Right atrium auricular region (tissue), 2 donors: Measurements from ENCODE around the gene BARX1. TPM values are rescaled to one million over a fixed set of nuclear protein-coding genes. Genes with fewer than 3 reads are reported as not detected.
"Not testable (repeated sequence)": the region's sequence is repeated elsewhere in the genome, so short reads cannot be mapped to it uniquely, and the experiment has no call there.

Source experiments
- DNase-seq: peaks from one replicate; pipeline ENCODE4 v3.0.0-alpha.2; 2019; ENCODE audit warnings: low spot score
- H3K27ac ChIP-seq, 2 donors: fragments of 200-600 bp; sonication (generic); 1 replicate in 1 of 2; 2 replicates in 1 of 2; pipeline ENCODE4 v1.5.1; 2016 to 2019
- H3K27me3 ChIP-seq, 2 donors: fragments of 200-600 bp; sonication (generic); one replicate each; pipeline versions ENCODE4 v1.5.1 to v1.6.0; 2017 to 2019
- H3K36me3 ChIP-seq: fragments of 200-600 bp; sonication (generic); one replicate; pipeline ENCODE4 v1.5.1; 2016
- H3K4me1 ChIP-seq, 2 donors: fragments of 200-600 bp; sonication (generic); one replicate each; pipeline versions ENCODE4 v1.5.1 to v1.6.0; 2017 to 2019
- H3K4me3 ChIP-seq, 2 donors: fragments of 200-600 bp; sonication (generic); 1 replicate in 1 of 2; 2 replicates in 1 of 2; pipeline ENCODE4 v1.5.1; 2017 to 2019; ENCODE audit warnings: mild to moderate bottlenecking in 1 of 2, moderate library complexity in 1 of 2
- H3K9me3 ChIP-seq, 2 donors: fragments of 200-600 bp; sonication (generic); one replicate each; pipeline ENCODE4 v1.5.1; 2019
- total RNA-seq, 2 donors: library from RNA; depleted of rRNA; stranded (reverse); fragments of >200 nt; gene quantifications; one replicate each; pipeline ENCODE4 v1.1.0, GENCODE V29; 2016
- TF ChIP-seq, protein P1 (sequence below), 2 donors: fragments of 200-600 bp; sonication (generic); IDR thresholded peaks; one replicate each; pipeline ENCODE4 v1.5.1; 2019; ENCODE audit warnings: antibody characterized with exemption in 2 of 2

Gene BARX1
- total RNA-seq, 2 donors from 2014 or later = not detected

DNA sequence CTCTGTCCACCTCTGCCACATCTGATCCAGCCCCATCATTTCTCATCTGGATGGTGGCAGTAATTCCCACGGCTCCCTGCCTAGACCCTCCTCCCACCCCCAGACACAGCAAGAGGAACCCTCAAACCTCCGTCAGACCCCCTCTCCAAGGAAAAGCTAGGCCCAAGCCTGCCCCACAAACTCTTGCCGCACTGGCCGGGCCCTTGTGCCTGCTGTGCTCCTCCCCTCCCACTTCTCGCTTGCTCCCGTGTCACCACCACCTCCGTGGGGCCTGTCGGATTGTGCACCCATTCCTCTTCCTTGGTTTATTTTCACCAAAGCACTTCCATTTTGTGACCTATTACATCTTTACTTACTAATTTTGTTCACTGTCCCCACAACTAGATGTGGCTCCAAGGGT lies 14.2 kb downstream of the BARX1 start:
- H3K27me3 ChIP-seq = peaks cover 7 to 10% of the 10 kb centered on the region in 2 donors

DNA sequence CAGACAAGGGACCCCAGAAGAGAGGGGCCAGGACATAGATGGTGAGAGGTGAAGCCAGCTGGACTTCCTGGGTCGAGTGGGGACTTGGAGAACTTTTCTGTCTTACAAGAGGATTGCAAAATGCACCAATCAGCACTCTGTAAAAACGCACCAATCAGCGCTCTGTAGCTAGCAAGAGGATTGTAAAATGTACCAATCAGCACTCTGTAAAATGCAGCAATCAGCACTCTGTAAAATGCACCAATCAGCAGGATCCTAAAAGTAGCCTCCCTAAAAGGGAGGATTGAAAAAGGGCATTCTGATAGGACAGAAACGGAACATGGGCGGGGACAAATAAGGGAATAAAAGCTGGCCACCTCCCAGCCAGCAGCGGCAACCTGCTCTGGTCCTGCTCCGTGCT lies 15.6 kb downstream of the BARX1 start:
- H3K4me3 ChIP-seq, DNase-seq, H3K27ac ChIP-seq, H3K9me3 ChIP-seq, H3K4me1 ChIP-seq, H3K36me3 ChIP-seq, H3K27me3 ChIP-seq: not testable (repeated sequence)

More for the DNA sequence above, 14.2 kb downstream of the BARX1 start:
- Histone ChIP-seq H3K4me3 (no peak overlapping the region), H3K36me3 (no peaks in the 10 kb centered on the region), H3K27ac (no peak overlapping the region), H3K4me1 (peaks cover 0 to 7% of the 10 kb centered on the region in 2 donors), H3K9me3 (no peaks in the 10 kb centered on the region)
- TF ChIP-seq, protein P1, sequence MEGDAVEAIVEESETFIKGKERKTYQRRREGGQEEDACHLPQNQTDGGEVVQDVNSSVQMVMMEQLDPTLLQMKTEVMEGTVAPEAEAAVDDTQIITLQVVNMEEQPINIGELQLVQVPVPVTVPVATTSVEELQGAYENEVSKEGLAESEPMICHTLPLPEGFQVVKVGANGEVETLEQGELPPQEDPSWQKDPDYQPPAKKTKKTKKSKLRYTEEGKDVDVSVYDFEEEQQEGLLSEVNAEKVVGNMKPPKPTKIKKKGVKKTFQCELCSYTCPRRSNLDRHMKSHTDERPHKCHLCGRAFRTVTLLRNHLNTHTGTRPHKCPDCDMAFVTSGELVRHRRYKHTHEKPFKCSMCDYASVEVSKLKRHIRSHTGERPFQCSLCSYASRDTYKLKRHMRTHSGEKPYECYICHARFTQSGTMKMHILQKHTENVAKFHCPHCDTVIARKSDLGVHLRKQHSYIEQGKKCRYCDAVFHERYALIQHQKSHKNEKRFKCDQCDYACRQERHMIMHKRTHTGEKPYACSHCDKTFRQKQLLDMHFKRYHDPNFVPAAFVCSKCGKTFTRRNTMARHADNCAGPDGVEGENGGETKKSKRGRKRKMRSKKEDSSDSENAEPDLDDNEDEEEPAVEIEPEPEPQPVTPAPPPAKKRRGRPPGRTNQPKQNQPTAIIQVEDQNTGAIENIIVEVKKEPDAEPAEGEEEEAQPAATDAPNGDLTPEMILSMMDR (IDR thresholded peaks at IDR 0.05) = no peak
- no peak for DNase-seq

DNA sequence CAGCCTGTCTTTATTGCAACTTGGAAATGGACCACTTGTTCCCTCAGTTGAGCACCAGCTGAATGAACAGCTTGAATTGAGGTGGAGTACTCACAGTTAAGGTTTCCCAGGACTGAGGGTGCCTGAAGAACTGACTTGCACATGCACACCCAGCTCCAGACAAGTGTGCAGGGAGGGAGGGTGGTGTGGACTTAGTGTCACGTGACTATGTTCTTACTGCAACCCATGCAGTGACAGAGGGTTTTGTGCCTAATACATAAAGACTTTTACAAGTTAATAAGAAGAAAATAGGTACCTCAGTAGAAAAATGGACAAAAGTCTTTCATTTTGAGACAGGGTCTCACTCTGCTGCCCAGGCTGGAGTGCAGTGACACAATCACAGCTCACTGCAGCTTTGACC lies 18.0 kb downstream of the BARX1 start:
- TF ChIP-seq, protein P1 (IDR thresholded peaks at IDR 0.05) = no peak
- no peaks in the 10 kb centered on the region for H3K9me3 ChIP-seq
- no peaks in the 10 kb centered on the region for H3K4me1 ChIP-seq
- no peaks in the 10 kb centered on the region for H3K36me3 ChIP-seq
- H3K27ac ChIP-seq = no peak overlapping the region
- H3K27me3 ChIP-seq = no peaks in the 10 kb centered on the region
- DNase-seq = no peak
- H3K4me3 ChIP-seq = no peak overlapping the region

- no peaks in the 10 kb centered on the region for H3K4me1 ChIP-seq
- no peak overlapping the region for H3K27ac ChIP-seq
- no peaks in the 10 kb centered on the region for H3K27me3 ChIP-seq
- no peak for DNase-seq
- TF ChIP-seq, protein P1 (IDR thresholded peaks at IDR 0.05) = no peak
- peaks cover 0 to 4% of the 10 kb centered on the region in 2 donors for H3K9me3 ChIP-seq
- no peak overlapping the region for H3K4me3 ChIP-seq
- no peaks in the 10 kb centered on the region for H3K36me3 ChIP-seq
Measured at GRCh38 chr9:93931905-93932304, 23.2 kb downstream of the BARX1 start.

DNA sequence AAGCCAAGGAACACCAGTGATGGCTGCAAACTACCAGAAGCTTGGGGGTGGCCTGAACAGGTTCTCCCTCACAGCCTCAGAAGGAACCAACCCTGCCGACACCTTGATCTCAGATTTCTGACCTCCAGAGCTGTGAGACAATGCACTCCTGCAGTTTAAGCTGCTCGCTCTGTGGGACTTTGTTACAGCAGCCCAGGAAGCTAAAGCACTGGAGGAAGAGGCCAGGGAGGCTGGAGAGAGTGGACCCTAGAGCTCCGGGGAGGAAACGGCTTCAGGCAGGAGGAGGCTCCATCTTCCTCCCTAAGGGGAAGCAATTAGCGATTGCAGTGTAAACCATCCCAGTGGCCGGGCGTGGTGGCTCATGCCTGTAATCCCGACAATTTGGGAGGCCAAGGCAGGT lies 25.1 kb downstream of the BARX1 start:
- H3K27me3 ChIP-seq = no peaks in the 10 kb centered on the region
- no peak overlapping the region for H3K4me3 ChIP-seq
- no peaks in the 10 kb centered on the region for H3K36me3 ChIP-seq
- H3K4me1 ChIP-seq = no peaks in the 10 kb centered on the region
- TF ChIP-seq, protein P1 (IDR thresholded peaks at IDR 0.05) = no peak
- H3K27ac ChIP-seq = no peak overlapping the region
- no peak for DNase-seq
- peaks cover 0 to 4% of the 10 kb centered on the region in 2 donors for H3K9me3 ChIP-seq

- H3K36me3 ChIP-seq = no peaks in the 10 kb centered on the region
- peaks cover 0 to 4% of the 10 kb centered on the region in 2 donors for H3K9me3 ChIP-seq
- H3K27me3 ChIP-seq = no peaks in the 10 kb centered on the region
- no peak overlapping the region for H3K27ac ChIP-seq
- no peaks in the 10 kb centered on the region for H3K4me1 ChIP-seq
- no peak overlapping the region for H3K4me3 ChIP-seq
- TF ChIP-seq, protein P1 (IDR thresholded peaks at IDR 0.05) = no peak
- DNase-seq = no peak
Measured at GRCh38 chr9:93929231-93929630, 25.9 kb downstream of the BARX1 start.
